Lower leg skin (tissue), 4 donors: ENCODE measurements around the gene ASMTL. TPM values are rescaled to one million over a fixed set of nuclear protein-coding genes. Genes with fewer than 3 reads are reported as not detected.

Experiments
- DNase-seq, 2 donors: peaks; one replicate each; pipeline ENCODE4 v3.0.0-alpha.2; 2019; ENCODE audit warnings: low spot score in 2 of 2
- H3K4me3 ChIP-seq: fragments of 200-600 bp; sonication (generic); 2 replicates; pipeline ENCODE4 v1.5.1; 2017; ENCODE audit warnings: mild to moderate bottlenecking, low read depth; ENCODE audit not compliant: poor library complexity, severe bottlenecking
- CTCF ChIP-seq, 3 donors: fragments of 450-650 bp; IDR thresholded peaks; one replicate each; pipeline ENCODE4 v1.5.1; 2016; ENCODE audit warnings: antibody characterized with exemption in 3 of 3, mild to moderate bottlenecking in 3 of 3, moderate library complexity in 2 of 3
- POLR2A ChIP-seq, 2 donors: fragments of 450-650 bp; IDR thresholded peaks; one replicate each; pipeline ENCODE4 v1.6.1; 2016 to 2017; ENCODE audit warnings: antibody characterized with exemption in 2 of 2, mild to moderate bottlenecking in 1 of 2, moderate library complexity in 1 of 2
- WGBS, 2 donors: methylation state at CpG; one replicate each; pipeline ENCODE4 v1.1.5; 2018; 5-methylcytosine and 5-hydroxymethylcytosine counted together
- intact Hi-C: fragments of 100-400 bp; cut with DNase I; formaldehyde crosslinking; loops from one replicate; pipeline ENCODE4 v1.15.0; 2023; ENCODE audit warnings: low total_unique reads
- total RNA-seq, 4 donors: library from RNA; depleted of rRNA; stranded (reverse); fragments of >200 nt; gene quantifications; one replicate each; pipeline ENCODE4 v1.1.0, GENCODE V29; 2016

Gene ASMTL
- total RNA-seq, 4 donors from 2014 or later: 24.8 to 35.9 (median 30.1) TPM

- DNase-seq: no peak
- WGBS, 2 donors: 80 to 81% methylated on average over 15 of the region's 15 CpGs
- intact Hi-C loops: no loop called here
- no peak for TF ChIP-seq CTCF (IDR thresholded peaks at IDR 0.05)
- TF ChIP-seq POLR2A (IDR thresholded peaks at IDR 0.05): no peak
- no peak overlapping the region for H3K4me3 ChIP-seq
Observed at GRCh38 chrX:1397001-1397400, 55.7 kb downstream of the ASMTL start.

GRCh38 chrX:1395646-1396216, 57.0 kb downstream of the ASMTL start:
- no peak overlapping the region for H3K4me3 ChIP-seq
- peak in 1 of 2 donors; percentile 18 for DNase-seq
- intact Hi-C loops: no loop called here
- WGBS, 2 donors: 91 to 93% methylated on average over 5 of the region's 5 CpGs
- TF ChIP-seq CTCF (IDR thresholded peaks at IDR 0.05) (no peak), POLR2A (IDR thresholded peaks at IDR 0.05) (no peak)

GRCh38 chrX:1394731-1395501, 57.8 kb downstream of the ASMTL start:
- peak in 1 of 2 donors; percentile 86 for DNase-seq
- no peak for TF ChIP-seq CTCF (IDR thresholded peaks at IDR 0.05)
- TF ChIP-seq POLR2A (IDR thresholded peaks at IDR 0.05): no peak
- WGBS, 2 donors: 69 to 71% methylated on average over 14 to 21 of the region's 22 CpGs
- H3K4me3 ChIP-seq: no peak overlapping the region
- intact Hi-C loops: no loop called here

- peak in 1 of 2 donors; percentile 72 for DNase-seq
- 47 to 61% methylated on average over 16 of the region's 16 CpGs for WGBS, 2 donors
- intact Hi-C loops: no loop called here
- no peak overlapping the region for H3K4me3 ChIP-seq
- no peak for TF ChIP-seq CTCF (IDR thresholded peaks at IDR 0.05)
- no peak for TF ChIP-seq POLR2A (IDR thresholded peaks at IDR 0.05)
Observed at GRCh38 chrX:1393871-1394615, 58.7 kb downstream of the ASMTL start.

- intact Hi-C loops: no loop called here
- TF ChIP-seq POLR2A (IDR thresholded peaks at IDR 0.05) (peak in 1 of 2 donors; percentile 13), CTCF (IDR thresholded peaks at IDR 0.05) (no peak)
- WGBS, 2 donors: 0 to 1% methylated on average over 15 to 17 of the region's 76 CpGs
- DNase-seq: peak; percentile 60 to 91
- peak overlapping the region; percentile 50 for H3K4me3 ChIP-seq
Observed at GRCh38 chrX:1392376-1393068, 60.2 kb downstream of the ASMTL start.
